ENCODE measurements around the gene PGP. TPM values are rescaled to one million over a fixed set of nuclear protein-coding genes. Genes with fewer than 3 reads are reported as not detected.
A peak's percentile ranks its signal among the peaks of the same experiment; 100 is the strongest.

Gene PGP
- total RNA-seq, 2 donors from 2014 or later = 7.2 to 8.4 TPM

DNA sequence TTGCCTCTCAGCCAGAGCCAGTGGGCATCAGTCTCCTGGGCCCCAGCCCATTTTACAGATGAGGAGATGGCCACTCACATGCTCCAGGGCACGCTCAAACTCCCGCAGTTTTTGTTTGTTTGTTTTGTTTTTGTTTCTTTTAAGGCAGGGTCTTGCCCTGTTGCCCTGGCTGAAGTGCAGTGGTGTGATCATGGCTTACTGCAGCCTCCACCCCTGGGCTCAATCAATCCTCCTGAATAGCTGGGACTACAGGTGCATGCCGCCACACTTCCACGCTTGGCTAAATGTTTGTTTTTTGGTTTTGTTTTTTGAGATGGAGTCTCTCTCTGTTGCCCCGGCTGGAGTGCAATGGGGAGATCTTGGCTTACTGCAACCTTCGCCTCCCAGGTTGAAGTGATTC lies 12.3 kb upstream of the PGP start:
- intact Hi-C loops (cut with DNase I) = loop anchor here in 1 of 2 donors (10.0 kb wide), 1 partner anchor 48 kb away; no protein-coding TSS in a partner anchor
- DNase-seq (ENCODE audit: low spot score) = no peak

- DNase-seq (ENCODE audit: low spot score) = no peak
- intact Hi-C loops (cut with DNase I) = loop anchor here in 1 of 2 donors (10.0 kb wide), 1 partner anchor 48 kb away; no protein-coding TSS in a partner anchor
Observed at GRCh38 chr16:2226245-2226793, 11.7 kb upstream of the PGP start.

GRCh38 chr16:2223942-2224486 lies 9.4 kb upstream of the PGP start:
- DNase-seq (ENCODE audit: low spot score) = no peak
- intact Hi-C loops (cut with DNase I) = loop anchor here in 1 of 2 donors (10.0 kb wide), 1 partner anchor 51 kb away; no protein-coding TSS in a partner anchor

GRCh38 chr16:2223221-2223941 lies 8.7 kb upstream of the PGP start, which contains the start of gene E4F1:
TSS of gene E4F1 (plus strand) at chr16:2223591. CDS start at chr16:2223614, 23 bp downstream.
- intact Hi-C loops (cut with DNase I) = loop anchor here in 1 of 2 donors (10.0 kb wide), 1 partner anchor 51 kb away; no protein-coding TSS in a partner anchor
- DNase-seq (ENCODE audit: low spot score) = peak; percentile 100

DNA sequence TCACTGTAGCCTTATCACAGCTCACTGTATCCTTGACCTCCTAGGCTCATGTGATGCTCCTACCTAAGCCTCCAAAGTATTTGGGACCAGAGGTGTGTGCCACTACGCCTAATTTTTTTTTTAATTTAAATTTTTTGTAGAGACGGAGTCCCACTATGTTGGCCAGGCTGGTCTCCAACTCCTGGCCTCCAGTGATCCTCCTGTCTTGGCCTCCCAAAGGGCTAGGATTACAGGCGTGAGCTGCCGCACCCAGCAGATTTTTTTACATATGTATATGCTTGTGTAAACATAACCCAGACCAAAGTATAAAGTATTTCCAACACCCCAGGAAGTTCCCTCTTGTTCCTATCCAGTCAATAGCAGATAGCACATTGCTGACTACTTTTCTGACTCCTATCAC lies 1.7 kb upstream of the PGP start:
- intact Hi-C loops (cut with DNase I) = no loop called here
- DNase-seq (ENCODE audit: low spot score) = no peak

DNA sequence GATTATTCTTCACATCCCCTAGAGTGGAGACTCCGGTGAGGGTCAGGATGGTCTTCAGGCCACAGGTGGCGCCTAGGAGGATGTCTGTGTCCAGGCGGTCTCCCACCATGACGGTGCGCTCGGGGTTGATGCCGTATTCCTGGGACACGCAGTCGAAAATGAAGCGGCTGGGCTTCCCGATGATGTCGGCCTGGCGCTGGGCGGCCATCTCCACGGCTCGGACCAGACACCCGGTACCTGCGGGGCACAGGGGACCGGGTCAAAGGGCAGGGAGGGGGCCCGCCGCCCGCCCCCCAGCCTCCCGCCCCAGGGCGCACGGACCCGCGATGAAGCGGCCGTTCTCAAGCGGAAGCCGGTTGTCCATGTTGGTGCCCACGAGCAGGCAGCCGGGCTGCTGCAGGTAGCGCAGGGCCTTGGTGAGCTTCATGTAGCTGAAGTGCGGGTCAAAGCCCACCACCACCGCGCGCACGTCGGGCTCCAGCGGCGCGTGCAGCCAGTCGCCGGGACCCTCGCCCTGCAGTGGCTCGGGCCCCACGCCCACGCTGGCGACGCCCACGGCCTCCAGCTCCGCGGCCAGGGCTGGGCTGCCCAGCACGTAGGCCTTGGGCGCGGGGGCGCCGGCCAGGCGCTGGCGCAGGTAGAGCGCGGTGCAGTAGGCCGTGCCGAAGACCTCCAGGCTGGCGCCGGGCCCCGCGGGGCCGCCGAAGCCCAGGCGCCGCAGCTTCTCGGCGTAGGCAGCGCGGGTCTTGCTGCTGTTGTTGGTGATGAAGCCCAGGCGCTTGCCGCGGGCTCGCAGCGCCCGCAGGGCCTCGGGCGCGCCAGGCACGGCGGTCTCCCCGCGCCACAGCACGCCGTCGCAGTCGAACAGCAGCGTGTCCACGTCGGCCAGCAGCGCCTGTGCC lies 572 bp downstream of the PGP start:
- intact Hi-C loops (cut with DNase I) = no loop called here
- DNase-seq (ENCODE audit: low spot score) = no peak

- intact Hi-C loops (cut with DNase I) = no loop called here
- no peak for DNase-seq (ENCODE audit: low spot score)
Observed at GRCh38 chr16:2212362-2213324, 2.0 kb downstream of the PGP start.

GRCh38 chr16:2211923-2212347 lies 2.7 kb downstream of the PGP start:
- no peak for DNase-seq (ENCODE audit: low spot score)
- intact Hi-C loops (cut with DNase I) = no loop called here

DNA sequence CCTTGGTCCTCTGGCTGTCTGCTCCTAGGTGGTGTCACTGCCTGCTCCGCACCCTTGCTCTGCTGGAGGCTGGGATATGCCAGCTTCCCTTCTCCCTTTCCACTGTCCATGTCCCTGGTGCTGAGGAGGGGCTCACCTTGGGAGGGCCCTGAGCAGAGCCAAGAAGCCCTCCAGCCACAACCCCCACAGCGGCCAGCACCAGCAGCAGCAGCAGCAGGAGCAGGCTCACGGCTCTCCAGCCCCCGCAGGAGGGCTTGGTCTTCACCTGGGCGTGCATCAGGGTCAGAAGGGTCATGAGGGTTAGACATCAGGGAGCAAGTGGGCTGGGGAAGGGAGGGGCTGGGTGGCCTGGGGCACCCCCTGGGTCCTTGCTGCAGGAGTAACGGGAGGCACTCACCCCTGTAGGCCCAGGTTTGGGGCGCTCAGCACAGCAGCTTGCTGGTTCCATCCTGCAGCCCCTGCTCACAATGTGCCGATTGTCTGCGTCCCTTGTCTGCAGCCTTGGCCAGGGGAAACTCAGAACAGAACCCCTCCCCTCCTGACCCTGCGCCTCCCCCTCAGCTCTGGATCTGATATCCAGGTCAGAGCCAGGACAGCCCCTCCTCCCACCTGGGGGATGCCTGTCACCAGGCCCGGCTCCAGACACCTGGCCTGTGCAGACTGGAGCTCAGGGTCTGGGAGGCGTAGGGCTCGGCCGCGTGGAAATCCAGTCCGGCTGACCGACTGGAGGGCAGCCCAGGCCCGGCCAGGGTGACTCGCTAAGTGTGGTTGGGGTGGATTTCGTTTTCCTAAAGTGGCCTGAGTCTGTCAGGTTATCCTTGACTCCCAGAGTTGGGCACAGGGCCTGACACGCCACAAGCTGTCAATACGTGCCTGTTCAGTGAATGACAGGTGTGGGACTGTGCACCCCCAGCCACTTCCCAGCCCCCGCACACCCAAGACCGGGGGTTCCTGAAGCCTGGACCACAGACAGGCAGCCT lies 4.0 kb downstream of the PGP start, which contains the start of gene BRICD5:
Gene BRICD5 (minus strand): TSS at position 478 of the 980 bp plus-strand sequence. CDS start 30 bp downstream, at position 448.
- no peak for DNase-seq (ENCODE audit: low spot score)
- intact Hi-C loops (cut with DNase I) = no loop called here

DNA sequence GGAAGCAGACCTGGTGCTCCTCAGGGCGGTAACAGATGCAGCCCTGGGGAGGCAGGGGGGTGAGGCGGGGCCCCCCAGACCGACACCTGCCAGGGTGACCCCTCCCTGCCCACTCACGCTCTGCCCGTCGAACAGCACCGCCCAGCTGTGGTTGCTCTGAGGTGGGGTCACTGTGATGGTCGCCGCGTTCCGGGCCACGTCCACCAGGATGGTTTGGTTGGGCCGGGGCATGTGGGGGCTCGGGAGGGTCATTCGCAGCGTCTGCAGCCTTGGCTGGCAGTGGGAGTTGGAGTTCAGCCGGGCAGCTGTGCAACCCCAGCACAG lies 4.7 kb downstream of the PGP start:
- intact Hi-C loops (cut with DNase I) = no loop called here
- DNase-seq (ENCODE audit: low spot score) = no peak

DNA sequence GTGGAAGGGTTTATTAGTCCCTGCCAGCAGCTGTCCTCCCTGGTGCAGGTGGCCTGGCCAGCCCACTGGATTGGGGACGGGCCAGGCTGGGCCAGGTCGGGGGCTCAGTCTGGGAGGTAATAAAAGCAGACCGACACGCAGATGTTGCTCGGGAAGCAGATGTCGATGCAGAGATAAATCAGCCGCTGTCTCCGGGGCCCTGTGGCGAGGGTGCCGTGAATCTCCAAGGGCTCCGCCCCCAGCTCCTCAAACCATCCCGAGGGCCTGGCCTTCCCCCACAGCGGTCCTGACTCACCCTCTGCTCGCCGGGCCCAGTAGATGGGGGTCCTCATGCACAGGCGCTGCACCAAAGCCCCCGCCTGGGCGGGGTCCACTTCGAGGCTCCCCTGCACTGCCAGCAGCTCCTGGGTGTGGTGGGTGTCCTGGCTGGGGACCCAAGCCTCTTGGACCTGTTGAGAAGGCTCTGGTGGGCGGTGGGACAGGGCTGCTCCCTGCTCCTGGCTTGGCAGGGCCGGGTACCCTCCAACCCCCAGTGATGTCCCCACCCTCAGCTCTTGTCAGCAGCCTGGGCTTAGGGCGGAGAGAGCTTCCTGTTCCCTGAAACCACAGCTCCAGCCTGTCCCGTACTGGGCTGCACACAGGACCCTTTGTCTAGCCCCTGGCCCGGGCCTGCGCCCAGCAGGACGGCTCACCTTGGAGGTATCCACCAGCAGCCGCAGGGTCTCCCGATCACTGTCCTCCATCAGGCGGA lies 5.2 kb downstream of the PGP start:
- DNase-seq (ENCODE audit: low spot score) = no peak
- intact Hi-C loops (cut with DNase I) = loop anchor here in 1 of 2 donors (10.0 kb wide), 1 partner anchor 315 kb away; the partner anchor contains the start of gene AMDHD2

DNA sequence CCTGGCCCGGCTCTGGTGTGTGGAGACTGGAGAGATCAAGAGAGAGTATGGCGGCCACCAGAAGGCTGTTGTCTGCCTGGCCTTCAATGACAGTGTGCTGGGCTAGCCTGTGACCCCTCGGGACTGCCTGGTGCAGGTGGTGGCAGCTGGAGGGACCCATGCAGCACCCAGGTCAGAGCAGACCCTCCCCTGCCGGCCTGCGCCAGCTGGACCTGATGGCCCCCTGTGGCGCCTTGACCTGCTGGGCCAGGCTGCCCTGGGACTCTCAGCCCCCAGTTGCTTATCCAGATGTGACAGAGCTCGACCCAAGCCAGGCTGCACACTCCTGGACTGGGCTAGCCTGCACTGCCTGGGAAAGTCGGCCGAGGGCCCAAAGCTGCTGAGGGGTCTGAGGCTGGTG lies 5.9 kb downstream of the PGP start:
- DNase-seq (ENCODE audit: low spot score) = no peak
- intact Hi-C loops (cut with DNase I) = loop anchor here in 1 of 2 donors (10.0 kb wide), 1 partner anchor 316 kb away; the partner anchor contains the start of gene AMDHD2

DNA sequence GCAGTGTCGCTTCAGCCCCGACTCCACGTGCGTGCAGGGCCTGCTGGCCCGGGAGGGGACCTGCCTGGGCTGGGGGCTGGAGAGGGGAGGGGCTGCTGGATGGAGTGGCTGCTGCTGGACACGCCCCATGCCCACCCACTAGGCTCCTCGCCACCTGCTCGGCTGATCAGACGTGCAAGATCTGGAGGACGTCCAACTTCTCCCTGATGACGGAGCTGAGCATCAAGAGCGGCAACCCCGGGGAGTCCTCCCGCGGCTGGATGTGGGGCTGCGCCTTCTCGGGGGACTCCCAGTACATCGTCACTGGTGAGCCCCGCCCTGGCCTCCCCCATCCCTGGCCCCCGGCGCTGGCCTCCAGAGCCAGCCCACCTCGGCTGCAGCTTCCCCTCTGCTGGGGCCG lies 6.3 kb downstream of the PGP start:
- no peak for DNase-seq (ENCODE audit: low spot score)
- intact Hi-C loops (cut with DNase I) = loop anchor here in 1 of 2 donors (10.0 kb wide), 1 partner anchor 316 kb away; the partner anchor contains the start of gene AMDHD2

DNA sequence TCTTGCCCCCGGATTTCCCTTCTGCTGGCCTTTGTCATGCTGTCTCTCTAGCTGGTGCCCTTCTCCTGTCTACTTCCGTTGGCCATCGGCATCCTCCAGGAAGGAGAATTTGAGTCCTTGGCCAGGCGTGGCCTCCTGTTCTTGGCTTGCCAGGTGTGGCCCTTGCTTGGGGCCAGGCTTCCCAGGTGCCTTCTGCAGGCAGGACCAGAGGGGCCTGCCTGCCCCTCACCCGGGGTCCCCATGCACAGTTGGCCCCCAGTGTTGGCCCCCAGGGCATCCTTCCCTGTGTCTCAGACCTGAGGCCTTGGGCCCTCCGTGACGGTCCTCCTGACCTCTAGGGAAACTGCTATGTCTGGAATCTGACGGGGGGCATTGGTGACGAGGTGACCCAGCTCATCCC lies 6.8 kb downstream of the PGP start:
- intact Hi-C loops (cut with DNase I) = loop anchor here in 1 of 2 donors (10.0 kb wide), 1 partner anchor 317 kb away; the partner anchor contains the start of gene AMDHD2
- DNase-seq (ENCODE audit: low spot score) = no peak

- intact Hi-C loops (cut with DNase I) = loop anchor here in 1 of 2 donors (10.0 kb wide), 1 partner anchor 318 kb away; the partner anchor contains the start of gene AMDHD2
- no peak for DNase-seq (ENCODE audit: low spot score)
Observed at GRCh38 chr16:2206780-2207433, 7.7 kb downstream of the PGP start.

- DNase-seq (ENCODE audit: low spot score) = no peak
- intact Hi-C loops (cut with DNase I) = loop anchor here in 1 of 2 donors (10.0 kb wide), 1 partner anchor 318 kb away; the partner anchor contains the start of gene AMDHD2
Observed at GRCh38 chr16:2206420-2206779, 8.2 kb downstream of the PGP start.

Measured in posterior vena cava (tissue), 2 donors.